Activated CD4-positive, alpha-beta T cell treated with anti-CD3 and anti-CD28 coated beads for 36 hours (primary cell): ENCODE data around the gene CNTNAP2. TPM values are rescaled to one million over a fixed set of nuclear protein-coding genes. Genes with fewer than 3 reads are reported as not detected.

ENCODE experiments used
- ATAC-seq: fragments of 200-7000 bp; cut with Tn5 transposase; one replicate; pipeline ENCODE4 v1.10.0; 2021; ENCODE audit warnings: mild to moderate bottlenecking, moderate library complexity
- CTCF ChIA-PET: fragments of 350-600 bp; sonication (Branson Sonifier 250); formaldehyde crosslinking; loops from one replicate; lab custom pipeline; 2021; ENCODE audit warnings: antibody characterized with exemption; lab: Charles Lee
- POLR2A ChIA-PET: fragments of 350-600 bp; sonication (Branson Sonifier 250); formaldehyde crosslinking; loops from one replicate; lab custom pipeline; 2021; ENCODE audit warnings: antibody characterized with exemption, inconsistent platforms; lab: Charles Lee
- DNase-seq: peaks from one replicate; pipeline ENCODE4 v3.0.0-alpha.2; 2020
- H3K27ac Mint-ChIP-seq: one replicate; pipeline ENCODE4 v1.8.0; 2021; ENCODE audit warnings: mixed read lengths
- H3K27me3 Mint-ChIP-seq: one replicate; pipeline ENCODE4 v1.8.0; 2021; ENCODE audit warnings: mixed read lengths
- H3K36me3 Mint-ChIP-seq: one replicate; pipeline ENCODE4 v1.8.0; 2021; ENCODE audit warnings: low read depth, mixed read lengths
- H3K4me1 Mint-ChIP-seq: one replicate; pipeline ENCODE4 v1.8.0; 2021; ENCODE audit warnings: mixed read lengths
- H3K4me3 Mint-ChIP-seq: one replicate; pipeline ENCODE4 v1.8.0; 2021; ENCODE audit warnings: mild to moderate bottlenecking, moderate library complexity, mixed read lengths
- H3K9me3 Mint-ChIP-seq: one replicate; pipeline ENCODE4 v1.8.0; 2021; ENCODE audit warnings: low read depth, mixed read lengths
- intact Hi-C, 2 experiments: fragments of 100-400 bp; cut with DNase I in 1 of 2; cut with micrococcal nuclease in 1 of 2; formaldehyde crosslinking; loops; one replicate each; pipeline versions ENCODE4 v1.14.2 to v1.15.1; 2022 to 2024; cut with DNase I, micrococcal nuclease
- total RNA-seq, 2 experiments: library from RNA; stranded (reverse); gene quantifications; one replicate each; pipeline ENCODE4 v1.2.3, GENCODE V29; 2021

CNTNAP2 gene
- total RNA-seq, 2 experiments from 2014 or later: not detected

- intact Hi-C loops: no loop called here
- H3K36me3 Mint-ChIP-seq: no peaks in the 10 kb centered on the region
- H3K9me3 Mint-ChIP-seq: no peaks in the 10 kb centered on the region
- CTCF ChIA-PET: no interaction called here
- no peak overlapping the region for H3K27ac Mint-ChIP-seq
- H3K27me3 Mint-ChIP-seq: peaks cover 11% of the 10 kb centered on the region
- H3K4me3 Mint-ChIP-seq: no peak overlapping the region
- no peaks in the 10 kb centered on the region for H3K4me1 Mint-ChIP-seq
- DNase-seq (no peak), ATAC-seq (no peak)
- POLR2A ChIA-PET: no interaction called here
Observed at GRCh38 chr7:148163246-148163645, 2046.6 kb downstream of the CNTNAP2 start.

GRCh38 chr7:148172920-148173319 is 2056.3 kb downstream of the CNTNAP2 start:
- ChIA-PET CTCF (no interaction called here), POLR2A (no interaction called here)
- H3K36me3 Mint-ChIP-seq: no peaks in the 10 kb centered on the region
- ATAC-seq (no peak), DNase-seq (no peak)
- no peaks in the 10 kb centered on the region for H3K9me3 Mint-ChIP-seq
- H3K4me3 Mint-ChIP-seq: no peak overlapping the region
- H3K27me3 Mint-ChIP-seq: peaks cover 2% of the 10 kb centered on the region
- H3K27ac Mint-ChIP-seq: no peak overlapping the region
- H3K4me1 Mint-ChIP-seq: no peaks in the 10 kb centered on the region
- intact Hi-C loops: no loop called here

- Mint-ChIP-seq H3K27me3 (peaks cover 2% of the 10 kb centered on the region), H3K36me3 (no peaks in the 10 kb centered on the region), H3K27ac (no peak overlapping the region), H3K9me3 (no peaks in the 10 kb centered on the region), H3K4me3 (no peak overlapping the region), H3K4me1 (no peaks in the 10 kb centered on the region)
- ATAC-seq (no peak), DNase-seq (no peak)
- POLR2A ChIA-PET: no interaction called here
- intact Hi-C loops: no loop called here
- CTCF ChIA-PET: no interaction called here
Observed at GRCh38 chr7:148173369-148173768, 2056.8 kb downstream of the CNTNAP2 start.

GRCh38 chr7:148174376-148174775 is 2057.8 kb downstream of the CNTNAP2 start:
- ATAC-seq (no peak), DNase-seq (no peak)
- POLR2A ChIA-PET: interaction anchor here (0.7 kb wide), 1 partner anchor 9 kb away, joined by 3 read pairs; no protein-coding TSS in a partner anchor
- peaks cover 5% of the 10 kb centered on the region for H3K27me3 Mint-ChIP-seq
- intact Hi-C loops: no loop called here
- no peaks in the 10 kb centered on the region for H3K4me1 Mint-ChIP-seq
- no peak overlapping the region for H3K27ac Mint-ChIP-seq
- no peak overlapping the region for H3K4me3 Mint-ChIP-seq
- CTCF ChIA-PET: no interaction called here
- no peaks in the 10 kb centered on the region for H3K36me3 Mint-ChIP-seq
- H3K9me3 Mint-ChIP-seq: no peaks in the 10 kb centered on the region

GRCh38 chr7:148175512-148175911 is 2058.9 kb downstream of the CNTNAP2 start:
- intact Hi-C loops: no loop called here
- Mint-ChIP-seq H3K27ac (no peak overlapping the region), H3K4me3 (no peak overlapping the region), H3K36me3 (no peaks in the 10 kb centered on the region), H3K27me3 (peaks cover 5% of the 10 kb centered on the region), H3K4me1 (no peaks in the 10 kb centered on the region), H3K9me3 (no peaks in the 10 kb centered on the region)
- DNase-seq (no peak), ATAC-seq (no peak)
- ChIA-PET CTCF (no interaction called here), POLR2A (no interaction called here)

- H3K36me3 Mint-ChIP-seq: no peaks in the 10 kb centered on the region
- H3K27me3 Mint-ChIP-seq: peaks cover 5% of the 10 kb centered on the region
- H3K9me3 Mint-ChIP-seq: no peaks in the 10 kb centered on the region
- H3K4me1 Mint-ChIP-seq: no peaks in the 10 kb centered on the region
- intact Hi-C loops: no loop called here
- H3K4me3 Mint-ChIP-seq: no peak overlapping the region
- no peak for DNase-seq
- POLR2A ChIA-PET: no interaction called here
- CTCF ChIA-PET: interaction anchor here (0.7 to 0.8 kb wide), 2 partner anchors 63 to 1001 kb away, joined by 4 read pairs; no protein-coding TSS in a partner anchor
- ATAC-seq: no peak
- no peak overlapping the region for H3K27ac Mint-ChIP-seq
Observed at GRCh38 chr7:148177972-148178371, 2061.4 kb downstream of the CNTNAP2 start.

GRCh38 chr7:148180075-148180474 is 2063.5 kb downstream of the CNTNAP2 start:
- CTCF ChIA-PET: interaction anchor here (0.6 kb wide), 1 partner anchor 83 kb away, joined by 3 read pairs; no protein-coding TSS in a partner anchor
- H3K27me3 Mint-ChIP-seq: peaks cover 10% of the 10 kb centered on the region
- POLR2A ChIA-PET: interaction anchor here (0.7 kb wide), 1 partner anchor 112 kb away, joined by 3 read pairs; no protein-coding TSS in a partner anchor
- no peaks in the 10 kb centered on the region for H3K36me3 Mint-ChIP-seq
- no peaks in the 10 kb centered on the region for H3K9me3 Mint-ChIP-seq
- H3K4me3 Mint-ChIP-seq: no peak overlapping the region
- H3K4me1 Mint-ChIP-seq: no peaks in the 10 kb centered on the region
- no peak overlapping the region for H3K27ac Mint-ChIP-seq
- intact Hi-C loops: no loop called here
- no peak for DNase-seq
- no peak for ATAC-seq

- intact Hi-C loops: no loop called here
- H3K27ac Mint-ChIP-seq: no peak overlapping the region
- DNase-seq: no peak
- H3K9me3 Mint-ChIP-seq: no peaks in the 10 kb centered on the region
- ChIA-PET POLR2A (no interaction called here), CTCF (no interaction called here)
- no peak overlapping the region for H3K4me3 Mint-ChIP-seq
- no peak for ATAC-seq
- no peaks in the 10 kb centered on the region for H3K4me1 Mint-ChIP-seq
- peaks cover 8% of the 10 kb centered on the region for H3K27me3 Mint-ChIP-seq
- no peaks in the 10 kb centered on the region for H3K36me3 Mint-ChIP-seq
Observed at GRCh38 chr7:148182264-148182663, 2065.7 kb downstream of the CNTNAP2 start.

- CTCF ChIA-PET: interaction anchor here (0.7 to 1.5 kb wide), 2 partner anchors 21 to 501 kb away, joined by 3 read pairs; no protein-coding TSS in a partner anchor
- intact Hi-C loops: no loop called here
- Mint-ChIP-seq H3K36me3 (no peaks in the 10 kb centered on the region), H3K9me3 (no peaks in the 10 kb centered on the region), H3K27me3 (peaks cover 7% of the 10 kb centered on the region), H3K4me3 (no peak overlapping the region), H3K27ac (no peak overlapping the region), H3K4me1 (no peaks in the 10 kb centered on the region)
- no peak for DNase-seq
- POLR2A ChIA-PET: no interaction called here
- ATAC-seq: no peak
Observed at GRCh38 chr7:148185041-148185440, 2068.4 kb downstream of the CNTNAP2 start.

- Mint-ChIP-seq H3K27me3 (peaks cover 7% of the 10 kb centered on the region), H3K27ac (no peak overlapping the region), H3K36me3 (no peaks in the 10 kb centered on the region), H3K4me1 (no peaks in the 10 kb centered on the region), H3K9me3 (no peaks in the 10 kb centered on the region), H3K4me3 (no peak overlapping the region)
- POLR2A ChIA-PET: no interaction called here
- DNase-seq (no peak), ATAC-seq (no peak)
- CTCF ChIA-PET: interaction anchor here (0.5 kb wide), 1 partner anchor 34 kb away, joined by 3 read pairs; no protein-coding TSS in a partner anchor
- intact Hi-C loops: no loop called here
Observed at GRCh38 chr7:148187471-148187870, 2070.9 kb downstream of the CNTNAP2 start.

- Mint-ChIP-seq H3K9me3 (no peaks in the 10 kb centered on the region), H3K36me3 (no peaks in the 10 kb centered on the region), H3K4me3 (no peak overlapping the region), H3K27me3 (peaks cover 3% of the 10 kb centered on the region), H3K27ac (no peak overlapping the region), H3K4me1 (no peaks in the 10 kb centered on the region)
- intact Hi-C loops: no loop called here
- POLR2A ChIA-PET: no interaction called here
- ATAC-seq: no peak
- CTCF ChIA-PET: no interaction called here
- DNase-seq: no peak
Observed at GRCh38 chr7:148191391-148192065, 2074.9 kb downstream of the CNTNAP2 start.

- intact Hi-C loops: no loop called here
- Mint-ChIP-seq H3K9me3 (no peaks in the 10 kb centered on the region), H3K27me3 (peaks cover 3% of the 10 kb centered on the region), H3K27ac (no peak overlapping the region), H3K36me3 (no peaks in the 10 kb centered on the region), H3K4me1 (no peaks in the 10 kb centered on the region), H3K4me3 (no peak overlapping the region)
- POLR2A ChIA-PET: no interaction called here
- DNase-seq: no peak
- no peak for ATAC-seq
- CTCF ChIA-PET: no interaction called here
Observed at GRCh38 chr7:148192491-148192890, 2075.9 kb downstream of the CNTNAP2 start.
